Measurements from ENCODE around the gene ACSM6.
A peak's percentile ranks its signal among the peaks of the same experiment; 100 is the strongest.

ACSM6 gene

GRCh38 chr10:95266674-95267095, 72.6 kb downstream of the ACSM6 start:
- H3K4me3 ChIP-seq (ENCODE audit: low read depth, low read length) = no peak overlapping the region
- peak; percentile 86 for DNase-seq (ENCODE audit: low read depth)
- no peak for TF ChIP-seq CTCF (IDR thresholded peaks at IDR 0.05; ENCODE audit: control insufficient read depth, extremely low read depth, insufficient read depth)

- TF ChIP-seq CTCF (IDR thresholded peaks at IDR 0.05; ENCODE audit: control insufficient read depth, extremely low read depth, insufficient read depth) = no peak
- DNase-seq (ENCODE audit: low read depth) = no peak
Measured at GRCh38 chr10:95267251-95267650, 73.2 kb downstream of the ACSM6 start.

GRCh38 chr10:95268438-95268837, 74.4 kb downstream of the ACSM6 start:
- H3K4me3 ChIP-seq (ENCODE audit: low read depth, low read length) = no peak overlapping the region
- DNase-seq (ENCODE audit: low read depth) = no peak
- TF ChIP-seq CTCF (IDR thresholded peaks at IDR 0.05; ENCODE audit: control insufficient read depth, extremely low read depth, insufficient read depth) = no peak

More at GRCh38 chr10:95267251-95267650, 73.2 kb downstream of the ACSM6 start:
- H3K4me3 ChIP-seq (ENCODE audit: low read depth, low read length) = no peak overlapping the region

- no peak for TF ChIP-seq CTCF (IDR thresholded peaks at IDR 0.05; ENCODE audit: control insufficient read depth, extremely low read depth, insufficient read depth)
- DNase-seq (ENCODE audit: low read depth) = peak; percentile 27
- no peak overlapping the region for H3K4me3 ChIP-seq (ENCODE audit: low read depth, low read length)
Measured at GRCh38 chr10:95273393-95274312, 79.6 kb downstream of the ACSM6 start.

- H3K4me3 ChIP-seq (ENCODE audit: low read depth, low read length) = no peak overlapping the region
- TF ChIP-seq CTCF (IDR thresholded peaks at IDR 0.05; ENCODE audit: control insufficient read depth, extremely low read depth, insufficient read depth) = no peak
- no peak for DNase-seq (ENCODE audit: low read depth)
Measured at GRCh38 chr10:95275726-95276366, 81.8 kb downstream of the ACSM6 start.

- no peak for TF ChIP-seq CTCF (IDR thresholded peaks at IDR 0.05; ENCODE audit: control insufficient read depth, extremely low read depth, insufficient read depth)
- DNase-seq (ENCODE audit: low read depth) = no peak
- no peak overlapping the region for H3K4me3 ChIP-seq (ENCODE audit: low read depth, low read length)
Measured at GRCh38 chr10:95276367-95277200, 82.5 kb downstream of the ACSM6 start.
